ENCODE measurements around the gene CT45A1. TPM values are rescaled to one million over a fixed set of nuclear protein-coding genes. Genes with fewer than 3 reads are reported as not detected.
"Not testable (repeated sequence)": the region's sequence is repeated elsewhere in the genome, so short reads cannot be mapped to it uniquely, and the experiment has no call there.

Gene CT45A1, protein sequence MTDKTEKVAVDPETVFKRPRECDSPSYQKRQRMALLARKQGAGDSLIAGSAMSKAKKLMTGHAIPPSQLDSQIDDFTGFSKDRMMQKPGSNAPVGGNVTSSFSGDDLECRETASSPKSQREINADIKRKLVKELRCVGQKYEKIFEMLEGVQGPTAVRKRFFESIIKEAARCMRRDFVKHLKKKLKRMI
- not detected in 2 replicates for total RNA-seq

DNA sequence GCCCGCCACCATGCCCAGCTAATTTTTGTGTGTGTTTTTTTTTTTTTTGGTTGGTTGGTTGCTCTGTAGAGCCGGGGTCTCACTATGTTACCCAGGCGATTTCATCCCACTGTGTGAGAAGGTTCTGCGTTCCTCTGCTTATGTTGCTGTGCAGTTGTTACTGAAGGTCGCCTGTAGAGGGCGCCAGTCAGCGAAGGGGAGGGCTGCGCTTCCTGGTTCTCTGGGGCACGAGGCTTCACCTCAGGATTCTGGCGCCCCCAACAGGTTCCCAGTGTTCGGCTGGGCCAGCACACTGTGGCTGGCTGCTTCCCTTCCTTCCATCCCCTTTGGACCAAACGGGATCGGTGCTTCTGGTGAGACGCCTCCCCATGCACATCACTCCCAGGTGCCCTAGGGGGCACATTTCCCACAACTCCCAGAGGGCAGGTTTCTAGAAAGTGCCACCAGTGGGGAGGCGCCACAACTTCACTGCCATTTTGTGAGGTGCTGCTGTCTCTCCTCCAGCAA is at the start of gene CT45A1:
CT45A1 (plus strand) TSS at position 457 of the 507 bp plus-strand sequence. CDS start 5,302 bp downstream, outside the sequence.
- intact Hi-C loops (cut with micrococcal nuclease); H3K27ac Mint-ChIP-seq; DNase-seq (ENCODE audit: low spot score); H3K27me3 Mint-ChIP-seq (ENCODE audit: insufficient read depth); H3K4me1 Mint-ChIP-seq (ENCODE audit: low read depth); H3K4me3 Mint-ChIP-seq; H3K36me3 Mint-ChIP-seq (ENCODE audit: low read depth); H3K9me3 Mint-ChIP-seq: not testable (repeated sequence)

DNA sequence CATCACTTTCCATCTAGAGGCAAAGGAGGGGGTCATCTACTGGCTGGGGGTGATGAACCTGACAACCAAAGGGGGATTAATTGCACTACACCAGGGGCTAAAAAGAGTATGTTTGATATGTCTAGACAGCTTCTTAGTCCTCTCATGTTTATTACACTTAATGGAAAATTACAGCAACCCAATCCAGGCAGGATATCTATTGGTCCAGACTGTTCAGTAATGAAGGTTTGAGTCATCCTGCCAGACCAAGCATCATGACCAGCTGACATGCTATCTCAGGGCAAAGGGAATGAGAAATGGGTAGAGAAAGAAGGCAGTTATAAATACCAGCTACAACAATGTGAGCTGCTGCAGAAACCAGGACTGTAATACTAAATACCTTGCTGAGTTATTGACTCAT is 40.5 kb upstream of the CT45A1 start:
- H3K27ac Mint-ChIP-seq; H3K36me3 Mint-ChIP-seq (ENCODE audit: low read depth); DNase-seq (ENCODE audit: low spot score); H3K9me3 Mint-ChIP-seq; H3K27me3 Mint-ChIP-seq (ENCODE audit: insufficient read depth); H3K4me1 Mint-ChIP-seq (ENCODE audit: low read depth); intact Hi-C loops (cut with micrococcal nuclease); H3K4me3 Mint-ChIP-seq: not testable (repeated sequence)

GRCh38 chrX:135688137-135688536 is 25.3 kb upstream of the CT45A1 start:
- intact Hi-C loops (cut with micrococcal nuclease) = no loop called here
- Mint-ChIP-seq H3K4me1 (ENCODE audit: low read depth) (no peaks in the 10 kb centered on the region), H3K4me3 (no peak overlapping the region), H3K36me3 (ENCODE audit: low read depth) (no peaks in the 10 kb centered on the region), H3K27ac (no peak overlapping the region), H3K27me3 (ENCODE audit: insufficient read depth) (no peaks in the 10 kb centered on the region), H3K9me3 (no peaks in the 10 kb centered on the region)
- no peak for DNase-seq (ENCODE audit: low spot score)

DNA sequence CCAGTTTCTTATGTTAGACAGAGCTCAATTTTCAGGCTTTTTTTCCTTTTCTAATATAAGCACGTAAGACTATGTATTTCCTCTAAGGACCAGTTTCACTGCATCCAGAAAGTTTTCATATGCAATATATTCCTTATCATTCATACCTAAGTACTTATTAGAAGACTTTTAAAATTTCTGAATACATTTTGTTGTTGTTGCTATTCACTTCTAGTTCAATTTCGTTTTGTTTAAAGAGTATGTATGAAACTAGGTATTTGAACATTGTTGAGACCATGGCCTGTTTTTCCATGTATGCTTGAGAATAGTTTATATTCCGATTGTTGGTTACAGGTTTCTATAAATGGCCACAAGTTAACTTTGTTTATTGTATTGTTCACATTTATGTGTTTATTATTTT is 18.0 kb upstream of the CT45A1 start:
- intact Hi-C loops (cut with micrococcal nuclease) = loop anchor here (10.0 kb wide), 1 partner anchor 211 kb away; no protein-coding TSS in a partner anchor
- Mint-ChIP-seq H3K4me1 (ENCODE audit: low read depth) (no peaks in the 10 kb centered on the region), H3K36me3 (ENCODE audit: low read depth) (no peaks in the 10 kb centered on the region), H3K27me3 (ENCODE audit: insufficient read depth) (no peaks in the 10 kb centered on the region), H3K27ac (no peak overlapping the region), H3K4me3 (no peak overlapping the region), H3K9me3 (no peaks in the 10 kb centered on the region)
- DNase-seq (ENCODE audit: low spot score) = no peak

DNA sequence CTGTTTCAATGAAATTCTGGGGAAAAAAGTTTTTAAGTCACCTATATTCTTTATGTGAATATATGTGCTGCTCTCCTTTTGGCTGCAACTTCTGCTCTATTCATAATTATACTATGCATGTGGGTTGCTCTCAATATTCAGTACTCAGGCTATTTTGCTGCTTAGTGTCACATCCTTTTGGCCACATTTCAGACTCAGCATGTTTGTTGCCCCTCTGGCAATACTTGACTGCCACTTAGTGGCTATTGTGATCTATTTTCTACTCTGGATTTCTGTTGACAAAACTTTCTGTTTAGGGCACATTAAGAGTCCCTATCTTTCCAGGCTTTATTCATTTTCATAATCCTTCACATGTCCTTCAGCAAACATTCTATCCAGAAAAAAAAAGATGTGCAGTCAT is 15.8 kb upstream of the CT45A1 start:
- Mint-ChIP-seq H3K4me1 (ENCODE audit: low read depth) (no peaks in the 10 kb centered on the region), H3K4me3 (no peak overlapping the region), H3K27ac (no peak overlapping the region), H3K9me3 (no peaks in the 10 kb centered on the region), H3K36me3 (ENCODE audit: low read depth) (no peaks in the 10 kb centered on the region), H3K27me3 (ENCODE audit: insufficient read depth) (no peaks in the 10 kb centered on the region)
- intact Hi-C loops (cut with micrococcal nuclease) = loop anchor here (10.0 kb wide), 1 partner anchor 213 kb away; no protein-coding TSS in a partner anchor
- DNase-seq (ENCODE audit: low spot score) = no peak

DNA sequence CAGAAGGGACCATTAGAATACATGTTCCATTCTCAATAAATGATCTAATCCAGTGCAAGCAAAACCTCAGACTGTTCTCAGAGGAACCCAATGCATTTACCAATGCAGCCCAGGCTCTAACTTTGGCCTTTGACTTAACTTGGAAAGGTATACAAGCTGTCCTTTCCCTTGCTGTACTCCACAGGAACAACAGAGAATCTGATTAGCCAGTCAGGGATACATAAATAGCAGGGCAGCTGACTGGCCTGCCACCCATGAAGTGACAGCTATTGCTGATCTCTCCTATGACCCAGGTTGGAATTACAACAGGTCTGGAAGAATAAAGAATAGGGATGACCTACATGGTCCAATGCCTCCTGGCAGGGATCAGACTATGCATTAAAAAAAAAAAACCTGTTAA is 14.5 kb upstream of the CT45A1 start:
- no peaks in the 10 kb centered on the region for H3K4me1 Mint-ChIP-seq (ENCODE audit: low read depth)
- no peaks in the 10 kb centered on the region for H3K36me3 Mint-ChIP-seq (ENCODE audit: low read depth)
- H3K4me3 Mint-ChIP-seq = no peak overlapping the region
- H3K9me3 Mint-ChIP-seq = no peaks in the 10 kb centered on the region
- no peak overlapping the region for H3K27ac Mint-ChIP-seq
- DNase-seq (ENCODE audit: low spot score) = no peak
- H3K27me3 Mint-ChIP-seq (ENCODE audit: insufficient read depth) = no peaks in the 10 kb centered on the region
- intact Hi-C loops (cut with micrococcal nuclease) = loop anchor here (10.0 kb wide), 1 partner anchor 214 kb away; no protein-coding TSS in a partner anchor

DNA sequence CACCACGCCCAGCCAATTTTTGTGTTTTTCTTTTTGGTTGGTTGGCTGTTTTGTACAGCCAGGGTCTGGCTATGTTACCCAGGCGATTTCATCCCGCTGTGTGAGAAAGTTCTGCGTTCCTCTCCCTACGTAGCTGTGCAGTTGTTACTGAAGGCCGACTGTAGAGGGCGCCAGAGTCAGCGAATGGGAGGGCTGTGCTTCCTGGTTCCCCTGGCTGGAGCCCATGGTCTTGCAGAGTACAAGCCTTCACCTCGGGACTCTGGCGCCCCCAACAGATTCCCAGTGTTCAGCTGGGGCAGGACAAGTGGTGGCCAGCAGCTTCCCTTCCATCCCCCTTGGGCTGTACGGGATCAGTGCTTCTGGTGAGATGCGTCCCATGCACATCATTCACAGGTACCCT is 5.6 kb upstream of the CT45A1 start:
- H3K4me1 Mint-ChIP-seq (ENCODE audit: low read depth) = no peaks in the 10 kb centered on the region
- no peak overlapping the region for H3K27ac Mint-ChIP-seq
- no peak overlapping the region for H3K4me3 Mint-ChIP-seq
- intact Hi-C loops (cut with micrococcal nuclease) = no loop called here
- no peaks in the 10 kb centered on the region for H3K27me3 Mint-ChIP-seq (ENCODE audit: insufficient read depth)
- H3K9me3 Mint-ChIP-seq = no peaks in the 10 kb centered on the region
- no peaks in the 10 kb centered on the region for H3K36me3 Mint-ChIP-seq (ENCODE audit: low read depth)
- no peak for DNase-seq (ENCODE audit: low spot score)

- no peak for DNase-seq (ENCODE audit: low spot score)
- no peaks in the 10 kb centered on the region for H3K27me3 Mint-ChIP-seq (ENCODE audit: insufficient read depth)
- H3K4me3 Mint-ChIP-seq = no peak overlapping the region
- H3K9me3 Mint-ChIP-seq = no peaks in the 10 kb centered on the region
- no peaks in the 10 kb centered on the region for H3K4me1 Mint-ChIP-seq (ENCODE audit: low read depth)
- intact Hi-C loops (cut with micrococcal nuclease) = no loop called here
- no peaks in the 10 kb centered on the region for H3K36me3 Mint-ChIP-seq (ENCODE audit: low read depth)
- H3K27ac Mint-ChIP-seq = no peak overlapping the region
These were observed 356 bp downstream of the CT45A1 start for GRCh38 chrX:135713795-135714194.

DNA sequence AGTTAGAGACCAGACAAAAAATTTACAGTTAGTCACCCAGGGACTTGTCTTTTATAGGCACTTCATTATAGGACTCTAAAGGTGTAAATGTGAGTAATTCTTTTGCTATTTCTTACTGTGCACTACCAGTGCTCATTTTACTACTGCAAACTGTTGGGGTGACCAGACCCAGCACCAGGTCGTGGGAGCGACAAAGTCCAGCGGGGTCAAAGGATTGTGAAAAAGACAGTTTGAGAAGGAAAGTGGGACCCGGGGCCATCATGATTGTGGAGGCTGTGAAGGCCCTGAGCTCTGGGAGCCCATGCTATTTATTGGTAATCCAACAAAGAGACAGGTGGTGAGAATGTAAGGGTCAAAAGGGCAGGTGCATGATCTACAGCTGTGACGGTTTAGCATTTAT is 21.2 kb downstream of the CT45A1 start:
- H3K4me1 Mint-ChIP-seq (ENCODE audit: low read depth); H3K27ac Mint-ChIP-seq; H3K9me3 Mint-ChIP-seq; H3K4me3 Mint-ChIP-seq; DNase-seq (ENCODE audit: low spot score); H3K36me3 Mint-ChIP-seq (ENCODE audit: low read depth); H3K27me3 Mint-ChIP-seq (ENCODE audit: insufficient read depth); intact Hi-C loops (cut with micrococcal nuclease): not testable (repeated sequence)

GRCh38 chrX:135737366-135738071 is 24.1 kb downstream of the CT45A1 start:
- no peak for DNase-seq (ENCODE audit: low spot score)
- Mint-ChIP-seq H3K27ac (no peak overlapping the region), H3K9me3 (no peaks in the 10 kb centered on the region), H3K4me3 (no peak overlapping the region), H3K27me3 (ENCODE audit: insufficient read depth) (no peaks in the 10 kb centered on the region), H3K36me3 (ENCODE audit: low read depth) (no peaks in the 10 kb centered on the region), H3K4me1 (ENCODE audit: low read depth) (no peaks in the 10 kb centered on the region)
- intact Hi-C loops (cut with micrococcal nuclease) = no loop called here

DNA sequence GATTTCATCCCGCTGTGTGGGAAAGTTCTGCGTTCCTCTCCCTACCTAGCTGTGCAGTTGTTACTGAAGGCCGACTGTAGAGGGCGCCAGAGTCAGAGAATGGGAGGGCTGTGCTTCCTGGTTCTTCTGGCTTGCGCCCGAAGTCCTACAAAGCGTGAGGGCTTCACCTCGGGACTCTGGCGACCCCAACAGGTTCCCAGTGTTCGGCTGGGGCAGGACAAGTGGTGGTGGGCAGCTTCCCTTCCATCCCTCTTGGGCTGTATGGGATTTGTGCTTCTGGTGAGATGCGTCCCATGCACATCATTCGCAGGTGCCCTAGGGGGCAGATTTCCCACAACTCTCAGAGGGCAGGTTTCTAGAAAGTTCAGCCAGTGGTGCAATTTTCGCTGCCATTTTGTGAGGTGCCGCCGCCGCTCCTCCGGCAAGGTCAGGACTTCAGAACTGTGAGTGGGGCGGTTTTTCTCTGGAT is 27.3 kb downstream of the CT45A1 start:
- Mint-ChIP-seq H3K4me1 (ENCODE audit: low read depth) (no peaks in the 10 kb centered on the region), H3K27me3 (ENCODE audit: insufficient read depth) (no peaks in the 10 kb centered on the region), H3K27ac (no peak overlapping the region), H3K36me3 (ENCODE audit: low read depth) (no peaks in the 10 kb centered on the region), H3K4me3 (peak overlapping the region; percentile 22), H3K9me3 (no peaks in the 10 kb centered on the region)
- intact Hi-C loops (cut with micrococcal nuclease) = no loop called here
- DNase-seq (ENCODE audit: low spot score) = peak; percentile 11

- H3K36me3 Mint-ChIP-seq (ENCODE audit: low read depth) = no peaks in the 10 kb centered on the region
These were observed 27.8 kb downstream of the CT45A1 start for GRCh38 chrX:135741192-135741715.

DNA sequence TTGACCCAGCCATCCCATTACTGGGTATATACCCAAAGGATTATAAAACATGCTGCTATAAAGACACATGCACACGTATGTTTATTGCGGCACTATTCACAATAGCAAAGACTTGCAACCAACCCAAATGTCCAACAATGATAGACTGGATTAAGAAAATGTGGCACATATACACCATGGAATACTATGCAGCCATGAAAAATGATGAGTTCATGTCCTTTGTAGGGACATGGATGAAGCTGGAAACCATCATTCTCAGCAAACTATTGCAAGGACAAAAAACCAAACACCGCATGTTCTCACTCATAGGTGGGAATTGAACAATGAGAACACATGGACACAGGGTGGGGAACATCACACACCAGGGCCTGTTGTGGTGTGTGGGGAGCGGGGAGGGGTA is 31.3 kb downstream of the CT45A1 start:
- H3K27ac Mint-ChIP-seq; DNase-seq (ENCODE audit: low spot score); H3K4me3 Mint-ChIP-seq; H3K36me3 Mint-ChIP-seq (ENCODE audit: low read depth); intact Hi-C loops (cut with micrococcal nuclease); H3K27me3 Mint-ChIP-seq (ENCODE audit: insufficient read depth); H3K9me3 Mint-ChIP-seq; H3K4me1 Mint-ChIP-seq (ENCODE audit: low read depth): not testable (repeated sequence)

More at GRCh38 chrX:135741192-135741715, 27.8 kb downstream of the CT45A1 start:
- intact Hi-C loops (cut with micrococcal nuclease) = no loop called here
- no peak overlapping the region for H3K4me3 Mint-ChIP-seq
- H3K27me3 Mint-ChIP-seq (ENCODE audit: insufficient read depth) = no peaks in the 10 kb centered on the region
- H3K27ac Mint-ChIP-seq = no peak overlapping the region
- H3K4me1 Mint-ChIP-seq (ENCODE audit: low read depth) = no peaks in the 10 kb centered on the region
- H3K9me3 Mint-ChIP-seq = no peaks in the 10 kb centered on the region
- no peak for DNase-seq (ENCODE audit: low spot score)

Data from activated T-helper 1 cell treated with anti-CD3 and anti-CD28 coated beads, Interleukin-12 subunit alpha, Interleukin-12 subunit beta, Interleukin-2, Interleukin-4 antibody, amounts not matched to agents 30 ng/mL and 10 ng/mL and 1 ng/mL, durations not matched to agents 14 hours and 24 hours and 36 hours (primary cell).